ENCODE data around the gene GUK1. TPM values are rescaled to one million over a fixed set of nuclear protein-coding genes. Genes with fewer than 3 reads are reported as not detected.

GUK1 gene
- total RNA-seq, 1 donor from 2014 or later: 242 TPM

DNA sequence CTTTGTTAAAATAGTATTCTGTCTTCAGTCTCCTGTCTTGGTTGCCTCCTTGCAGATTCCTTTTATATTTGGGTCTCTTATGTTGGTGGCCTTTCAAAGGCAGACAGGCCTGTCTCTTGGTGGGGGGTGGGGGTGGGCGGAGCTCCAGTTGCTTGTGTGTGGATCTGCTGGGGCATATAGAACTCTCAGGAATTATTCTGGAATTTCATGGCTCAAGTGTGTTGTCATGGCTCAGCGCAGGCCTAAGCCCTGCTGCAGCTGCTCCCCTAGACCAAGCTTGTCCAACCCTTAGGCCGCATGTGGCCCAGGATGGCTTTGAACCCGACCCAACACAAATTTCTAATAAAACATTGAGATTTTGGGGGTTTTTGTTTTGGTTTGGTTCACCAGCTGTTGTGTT lies 44.9 kb upstream of the GUK1 start:
- no peak overlapping the region for H3K4me3 ChIP-seq (ENCODE audit: low read depth, low read length)
- TF ChIP-seq CTCF (conservative IDR thresholded peaks at IDR 0.05; ENCODE audit: low read depth, low read length): no peak
- DNase-seq (ENCODE audit: low read depth): no peak

GRCh38 chr1:228095938-228096337 lies 44.1 kb upstream of the GUK1 start:
- TF ChIP-seq CTCF (conservative IDR thresholded peaks at IDR 0.05; ENCODE audit: low read depth, low read length): no peak
- no peak overlapping the region for H3K4me3 ChIP-seq (ENCODE audit: low read depth, low read length)
- DNase-seq (ENCODE audit: low read depth): no peak

- TF ChIP-seq CTCF (conservative IDR thresholded peaks at IDR 0.05; ENCODE audit: low read depth, low read length): no peak
- no peak for DNase-seq (ENCODE audit: low read depth)
- H3K4me3 ChIP-seq (ENCODE audit: low read depth, low read length): no peak overlapping the region
Observed at GRCh38 chr1:228096416-228097332, 43.4 kb upstream of the GUK1 start.

- no peak for DNase-seq (ENCODE audit: low read depth)
- TF ChIP-seq CTCF (conservative IDR thresholded peaks at IDR 0.05; ENCODE audit: low read depth, low read length): no peak
- no peak overlapping the region for H3K4me3 ChIP-seq (ENCODE audit: low read depth, low read length)
Observed at GRCh38 chr1:228097333-228098081, 42.6 kb upstream of the GUK1 start.

GRCh38 chr1:228098323-228098931 lies 41.7 kb upstream of the GUK1 start:
- no peak overlapping the region for H3K4me3 ChIP-seq (ENCODE audit: low read depth, low read length)
- DNase-seq (ENCODE audit: low read depth): no peak
- TF ChIP-seq CTCF (conservative IDR thresholded peaks at IDR 0.05; ENCODE audit: low read depth, low read length): no peak

GRCh38 chr1:228099331-228099732 lies 40.7 kb upstream of the GUK1 start:
- TF ChIP-seq CTCF (conservative IDR thresholded peaks at IDR 0.05; ENCODE audit: low read depth, low read length): no peak
- no peak for DNase-seq (ENCODE audit: low read depth)
- no peak overlapping the region for H3K4me3 ChIP-seq (ENCODE audit: low read depth, low read length)

Measured in epithelial cell of proximal tubule (primary cell).